IPS-15b (cell line): ENCODE data around the gene UNC80.
"Not testable (repeated sequence)": the region's sequence is repeated elsewhere in the genome, so short reads cannot be mapped to it uniquely, and the experiment has no call there.

ENCODE experiments used
- H3K27me3 ChIP-seq: one replicate; pipeline ENCODE4 v1.6.1; 2013; ENCODE audit warnings: low read length; ENCODE audit not compliant: control insufficient read depth, insufficient read depth
- H3K36me3 ChIP-seq: one replicate; pipeline ENCODE4 v1.6.1; 2013; ENCODE audit warnings: low read length; ENCODE audit not compliant: control insufficient read depth, insufficient read depth
- H3K4me1 ChIP-seq: one replicate; pipeline ENCODE4 v1.6.1; 2013; ENCODE audit warnings: mild to moderate bottlenecking, low read length; ENCODE audit not compliant: control insufficient read depth, insufficient read depth
- H3K4me3 ChIP-seq: one replicate; pipeline ENCODE4 v1.5.1; 2013; ENCODE audit warnings: low read depth, low read length
- H3K9ac ChIP-seq: one replicate; pipeline ENCODE4 v1.6.1; 2013; ENCODE audit warnings: low read depth, mild to moderate bottlenecking, low read length
- H3K9me3 ChIP-seq: one replicate; pipeline ENCODE4 v1.6.1; 2013; ENCODE audit warnings: mild to moderate bottlenecking, low read length; ENCODE audit not compliant: control insufficient read depth, insufficient read depth

Gene UNC80

DNA sequence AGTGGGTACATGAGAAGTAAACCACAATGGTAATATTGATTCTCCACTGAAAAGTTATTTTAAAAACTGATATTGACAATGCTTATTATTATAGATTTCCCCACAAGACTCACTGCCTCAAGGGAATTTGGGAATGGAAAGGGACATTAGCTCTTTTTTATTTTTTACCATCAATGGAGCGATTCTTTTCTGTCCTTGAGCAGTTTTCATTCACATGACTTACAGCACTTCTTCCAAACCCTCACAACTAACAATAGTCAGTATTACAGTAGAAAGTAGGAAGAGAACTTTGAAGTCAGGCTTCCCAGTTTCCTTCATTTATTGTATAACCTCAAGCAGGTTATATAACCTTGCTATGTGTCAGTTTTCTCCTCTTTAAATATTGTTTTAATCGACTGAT lies 4.3 kb upstream of the UNC80 start:
- Histone ChIP-seq H3K9ac (no peak overlapping the region), H3K36me3 (no peaks in the 10 kb centered on the region), H3K27me3 (peaks cover 83% of the 10 kb centered on the region), H3K4me1 (peaks cover 4% of the 10 kb centered on the region), H3K4me3 (no peak overlapping the region), H3K9me3 (no peaks in the 10 kb centered on the region)

GRCh38 chr2:209768557-209768956 lies 3.1 kb upstream of the UNC80 start:
- H3K4me3 ChIP-seq, result no peak overlapping the region
- H3K36me3 ChIP-seq, result no peaks in the 10 kb centered on the region
- H3K9me3 ChIP-seq, result no peaks in the 10 kb centered on the region
- H3K4me1 ChIP-seq, result peaks cover 4% of the 10 kb centered on the region
- H3K9ac ChIP-seq, result no peak overlapping the region
- peaks cover 81% of the 10 kb centered on the region for H3K27me3 ChIP-seq

GRCh38 chr2:209772290-209772685 lies 656 bp downstream of the UNC80 start:
- peak overlapping the region; percentile 59 for H3K4me3 ChIP-seq
- H3K27me3 ChIP-seq, result peaks cover 57% of the 10 kb centered on the region
- H3K4me1 ChIP-seq, result peaks cover 4% of the 10 kb centered on the region
- H3K9me3 ChIP-seq, result no peaks in the 10 kb centered on the region
- H3K36me3 ChIP-seq, result no peaks in the 10 kb centered on the region
- H3K9ac ChIP-seq, result no peak overlapping the region

DNA sequence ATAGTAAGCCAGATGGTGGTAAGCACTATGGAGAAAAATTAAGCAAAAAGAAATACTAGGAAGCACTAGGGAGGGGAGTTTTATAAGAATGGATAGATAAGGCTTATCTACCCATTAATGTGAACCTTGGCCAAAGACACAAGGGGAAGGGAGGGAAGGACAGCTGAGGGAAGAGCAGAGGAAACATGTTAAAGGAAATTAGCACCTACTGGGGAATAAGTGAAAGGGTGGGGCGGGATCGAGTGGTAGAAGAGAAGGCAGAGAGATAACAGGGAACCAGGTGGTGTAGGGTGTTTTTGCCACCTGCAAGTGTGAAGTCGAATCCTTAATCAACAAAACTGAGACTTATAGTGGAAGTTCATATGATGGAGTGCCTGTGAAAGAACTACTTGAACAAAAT lies 1.7 kb downstream of the UNC80 start:
- Histone ChIP-seq H3K9me3 (no peaks in the 10 kb centered on the region), H3K27me3 (peaks cover 46% of the 10 kb centered on the region), H3K4me1 (peaks cover 4% of the 10 kb centered on the region), H3K9ac (no peak overlapping the region), H3K4me3 (no peak overlapping the region), H3K36me3 (no peaks in the 10 kb centered on the region)

DNA sequence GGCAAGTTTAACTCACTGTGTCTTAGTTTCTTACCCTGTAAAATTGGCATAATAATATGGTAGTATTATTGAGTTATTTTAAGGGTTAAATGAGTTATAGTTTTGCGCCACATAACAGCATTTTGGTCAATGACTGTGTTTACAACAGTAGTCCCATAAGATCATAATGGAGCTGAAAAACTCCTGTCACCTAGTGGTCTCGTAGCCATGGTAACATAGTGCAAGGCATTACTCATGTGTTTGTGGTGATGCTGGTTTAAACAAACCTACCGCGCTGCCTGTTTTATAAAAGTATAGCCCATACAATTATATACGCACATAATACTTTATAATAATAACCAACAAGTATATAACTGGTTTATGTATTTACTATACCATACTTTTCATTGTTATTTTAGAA lies 15.8 kb downstream of the UNC80 start:
- Histone ChIP-seq H3K4me3 (no peak overlapping the region), H3K9ac (no peak overlapping the region), H3K4me1 (peaks cover 3% of the 10 kb centered on the region), H3K9me3 (no peaks in the 10 kb centered on the region), H3K27me3 (no peaks in the 10 kb centered on the region), H3K36me3 (no peaks in the 10 kb centered on the region)

DNA sequence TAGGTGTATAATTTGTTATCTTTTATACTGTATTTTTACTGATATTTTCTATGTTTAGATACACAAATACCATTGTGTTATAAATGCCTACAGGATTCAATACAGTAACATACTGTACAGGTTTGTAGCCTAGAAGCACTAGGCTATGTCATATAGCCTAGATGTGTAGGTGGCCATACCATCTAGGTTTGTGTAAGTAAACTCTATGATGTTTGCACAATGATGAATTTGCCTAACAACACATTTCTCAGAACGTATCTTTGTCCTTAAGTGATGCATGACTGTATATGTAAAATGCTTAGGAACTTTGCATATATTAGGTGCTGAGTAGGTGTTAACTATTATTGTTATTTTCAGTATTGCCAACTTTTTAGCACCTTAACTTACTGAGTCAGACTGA lies 17.3 kb downstream of the UNC80 start:
- Histone ChIP-seq H3K9me3 (no peaks in the 10 kb centered on the region), H3K9ac (no peak overlapping the region), H3K4me1 (peaks cover 3% of the 10 kb centered on the region), H3K4me3 (no peak overlapping the region), H3K27me3 (no peaks in the 10 kb centered on the region), H3K36me3 (no peaks in the 10 kb centered on the region)

DNA sequence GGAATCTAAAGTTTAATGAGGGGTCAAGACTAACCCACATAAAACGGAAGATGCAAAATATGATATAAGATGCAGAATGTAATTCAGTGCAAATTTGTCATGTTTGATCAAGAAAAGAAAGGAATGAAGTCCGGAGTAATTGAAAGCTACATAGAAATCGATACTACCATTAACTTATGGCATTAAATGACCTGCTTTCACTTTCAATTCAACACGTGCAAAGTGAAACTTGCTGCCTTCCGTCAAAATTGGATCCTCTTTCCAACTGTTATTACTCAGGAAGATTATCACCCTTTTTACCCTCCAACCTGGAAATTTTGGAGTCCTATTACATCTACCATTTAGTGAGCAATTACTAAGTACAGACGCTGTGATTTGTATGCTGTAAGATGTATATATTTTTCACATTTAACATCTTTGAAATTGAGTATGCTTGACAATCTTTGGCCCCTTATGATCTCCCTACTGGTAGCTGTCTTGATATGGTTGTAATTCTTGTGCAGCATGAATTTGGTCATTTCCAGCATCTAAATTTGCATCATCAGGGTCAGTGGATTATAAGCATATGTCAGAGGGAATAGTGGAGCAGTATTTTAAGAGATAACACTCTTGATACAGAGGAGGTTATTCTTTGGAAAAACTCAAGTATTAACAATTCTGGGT lies 18.6 kb downstream of the UNC80 start:
- H3K4me1 ChIP-seq, result peaks cover 3% of the 10 kb centered on the region
- H3K9me3 ChIP-seq, result no peaks in the 10 kb centered on the region
- H3K9ac ChIP-seq, result no peak overlapping the region
- H3K4me3 ChIP-seq, result no peak overlapping the region
- H3K36me3 ChIP-seq, result no peaks in the 10 kb centered on the region
- no peaks in the 10 kb centered on the region for H3K27me3 ChIP-seq

DNA sequence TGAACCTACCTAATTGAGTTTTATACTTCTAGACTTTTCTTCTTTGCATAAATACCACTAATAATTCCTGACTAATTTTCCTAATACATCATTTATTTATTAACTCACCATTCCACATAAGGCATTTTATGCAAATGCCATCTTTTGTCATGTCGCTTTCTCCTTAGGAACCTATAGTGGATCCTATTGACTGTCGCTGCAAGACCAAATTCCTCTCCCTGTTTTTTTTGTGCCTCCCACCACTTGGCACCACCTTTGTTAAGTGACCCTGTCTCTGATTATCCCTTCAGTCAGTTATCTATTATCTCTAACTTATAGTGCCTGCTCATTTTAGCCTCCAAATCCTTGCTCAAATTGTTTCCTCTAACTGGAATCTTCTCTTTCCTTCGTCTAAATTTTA lies 19.5 kb downstream of the UNC80 start:
- no peak overlapping the region for H3K4me3 ChIP-seq
- H3K4me1 ChIP-seq, result peaks cover 3% of the 10 kb centered on the region
- H3K9ac ChIP-seq, result no peak overlapping the region
- H3K9me3 ChIP-seq, result no peaks in the 10 kb centered on the region
- no peaks in the 10 kb centered on the region for H3K36me3 ChIP-seq
- H3K27me3 ChIP-seq, result no peaks in the 10 kb centered on the region

DNA sequence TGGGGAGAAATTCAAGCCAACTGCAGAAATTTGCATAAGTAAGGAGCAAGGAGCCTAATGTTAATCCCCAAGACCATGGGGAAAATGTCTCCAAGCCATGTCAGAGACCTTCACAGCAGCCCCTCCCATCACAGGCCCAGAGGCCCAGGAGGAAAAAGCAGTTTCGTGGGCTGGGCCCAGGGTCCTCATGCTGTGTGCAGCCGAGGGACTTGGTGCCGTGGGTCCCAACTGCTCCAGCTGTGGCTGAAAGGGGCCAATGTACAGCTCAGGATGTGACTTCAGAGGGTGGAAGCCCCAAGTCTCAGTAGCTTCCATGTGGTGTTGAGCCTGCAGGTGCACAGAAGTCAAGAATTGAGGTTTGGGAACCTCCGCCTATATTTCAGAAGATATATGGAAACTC lies 23.8 kb downstream of the UNC80 start:
- not testable (repeated sequence) for H3K9me3 ChIP-seq, H3K9ac ChIP-seq, H3K4me3 ChIP-seq, H3K36me3 ChIP-seq, H3K27me3 ChIP-seq, H3K4me1 ChIP-seq

- Histone ChIP-seq H3K4me1 (no peaks in the 10 kb centered on the region), H3K36me3 (no peaks in the 10 kb centered on the region), H3K27me3 (no peaks in the 10 kb centered on the region), H3K4me3 (no peak overlapping the region), H3K9me3 (no peaks in the 10 kb centered on the region), H3K9ac (no peak overlapping the region)
Observed at GRCh38 chr2:209805351-209805750, 33.7 kb downstream of the UNC80 start.

DNA sequence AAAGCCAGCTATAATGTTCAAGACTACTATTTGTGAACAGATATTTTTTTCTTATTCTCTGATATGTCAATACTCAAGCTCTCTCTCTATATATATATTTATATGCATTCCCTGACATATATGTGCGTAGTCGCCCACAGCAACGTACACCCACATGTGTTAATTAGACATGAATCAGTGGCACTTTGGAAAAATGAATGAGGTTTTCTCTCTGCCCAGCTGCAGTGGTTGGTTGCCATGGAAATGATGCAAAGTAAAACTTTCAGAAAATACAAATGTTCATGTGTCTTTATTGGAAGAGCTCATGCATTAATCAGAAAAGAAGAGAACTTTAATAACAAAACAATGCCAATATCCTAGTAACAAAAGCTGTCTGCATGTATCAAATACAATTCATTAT lies 34.7 kb downstream of the UNC80 start:
- Histone ChIP-seq H3K27me3 (no peaks in the 10 kb centered on the region), H3K4me1 (no peaks in the 10 kb centered on the region), H3K36me3 (no peaks in the 10 kb centered on the region), H3K9me3 (no peaks in the 10 kb centered on the region), H3K4me3 (no peak overlapping the region), H3K9ac (no peak overlapping the region)

- Histone ChIP-seq H3K9ac (no peak overlapping the region), H3K4me1 (peaks cover 3% of the 10 kb centered on the region), H3K36me3 (no peaks in the 10 kb centered on the region), H3K27me3 (no peaks in the 10 kb centered on the region), H3K9me3 (no peaks in the 10 kb centered on the region), H3K4me3 (no peak overlapping the region)
Observed at GRCh38 chr2:209808521-209808920, 36.9 kb downstream of the UNC80 start.
